Breast epithelium (tissue), 3 donors: ENCODE data around the gene GULP1.

ENCODE experiments used
- CTCF ChIP-seq, 3 donors: fragments of 450-650 bp; IDR thresholded peaks; one replicate each; pipeline ENCODE4 v1.5.1; 2016 to 2017; ENCODE audit warnings: antibody characterized with exemption in 3 of 3, mild to moderate bottlenecking in 3 of 3, moderate library complexity in 3 of 3
- POLR2A ChIP-seq: fragments of 450-650 bp; IDR thresholded peaks from one replicate; pipeline ENCODE4 v1.6.1; 2016; ENCODE audit warnings: antibody characterized with exemption, mild to moderate bottlenecking, moderate library complexity

DNA sequence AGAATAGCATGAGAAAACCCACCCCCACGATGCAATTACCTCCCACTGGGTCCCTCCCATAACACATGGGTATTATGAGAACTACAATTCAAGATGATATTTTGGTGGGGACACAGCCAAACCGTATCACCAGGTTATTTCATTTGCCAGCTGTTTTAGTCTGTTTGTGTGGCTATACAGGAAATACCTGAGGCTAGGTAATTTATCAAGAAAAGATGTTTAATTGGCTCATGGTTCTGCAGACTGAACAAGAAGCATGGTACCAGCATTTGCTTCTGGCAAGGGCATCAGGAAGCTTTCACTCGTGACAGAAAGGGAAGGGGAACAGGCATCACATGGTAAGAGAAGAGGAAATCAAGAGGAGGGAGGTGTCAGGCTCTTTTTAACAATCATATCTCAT is 329.2 kb downstream of the GULP1 start:
- TF ChIP-seq CTCF (IDR thresholded peaks at IDR 0.05) (no peak), POLR2A (no peak)
